ENCODE measurements around the gene PCNX3.

The PCNX3 gene

GRCh38 chr11:65580756-65581155 lies 34.8 kb upstream of the PCNX3 start:
- DNase-seq (ENCODE audit: low spot score), result no peak

GRCh38 chr11:65581928-65582327 lies 33.6 kb upstream of the PCNX3 start:
- DNase-seq (ENCODE audit: low spot score), result no peak

- no peak for DNase-seq (ENCODE audit: low spot score)
Measured at GRCh38 chr11:65583589-65583988, 32.0 kb upstream of the PCNX3 start.

- DNase-seq (ENCODE audit: low spot score), result no peak
Measured at GRCh38 chr11:65584106-65584505, 31.5 kb upstream of the PCNX3 start.

GRCh38 chr11:65584723-65585171 lies 30.8 kb upstream of the PCNX3 start:
- no peak for DNase-seq (ENCODE audit: low spot score)

- DNase-seq (ENCODE audit: low spot score), result no peak
Measured at GRCh38 chr11:65585396-65586246, 30.0 kb upstream of the PCNX3 start.

- no peak for DNase-seq (ENCODE audit: low spot score)
Measured at GRCh38 chr11:65586247-65586630, 29.3 kb upstream of the PCNX3 start.

- no peak for DNase-seq (ENCODE audit: low spot score)
Measured at GRCh38 chr11:65586676-65587075, 28.9 kb upstream of the PCNX3 start.

- DNase-seq (ENCODE audit: low spot score), result no peak
Measured at GRCh38 chr11:65588199-65589054, 27.1 kb upstream of the PCNX3 start.

- no peak for DNase-seq (ENCODE audit: low spot score)
Measured at GRCh38 chr11:65589444-65590239, 25.9 kb upstream of the PCNX3 start.

GRCh38 chr11:65590240-65590738 lies 25.3 kb upstream of the PCNX3 start:
- peak; percentile 87 for DNase-seq (ENCODE audit: low spot score)

- DNase-seq (ENCODE audit: low spot score), result no peak
Measured at GRCh38 chr11:65591939-65592857, 23.4 kb upstream of the PCNX3 start.

- DNase-seq (ENCODE audit: low spot score), result no peak
Measured at GRCh38 chr11:65592858-65593517, 22.6 kb upstream of the PCNX3 start.

GRCh38 chr11:65593518-65594414 lies 21.8 kb upstream of the PCNX3 start:
- DNase-seq (ENCODE audit: low spot score), result no peak

GRCh38 chr11:65595131-65595530 lies 20.4 kb upstream of the PCNX3 start:
- no peak for DNase-seq (ENCODE audit: low spot score)

GRCh38 chr11:65595543-65596281 lies 19.9 kb upstream of the PCNX3 start, which contains the start of gene KCNK7:
Gene KCNK7, minus strand, starts transcription at chr11:65595800. Its CDS starts 28 bp downstream, at chr11:65595772.
- no peak for DNase-seq (ENCODE audit: low spot score)

GRCh38 chr11:65596520-65596919 lies 19.1 kb upstream of the PCNX3 start:
- DNase-seq (ENCODE audit: low spot score), result no peak

GRCh38 chr11:65598258-65598699 lies 17.3 kb upstream of the PCNX3 start:
- no peak for DNase-seq (ENCODE audit: low spot score)
